ENCODE measurements around the gene FSHR.

GRCh38 chr2:49067971-49068370, 86.3 kb downstream of the FSHR start:
- no peak for TF ChIP-seq CTCF (conservative IDR thresholded peaks at IDR 0.05)
- TF ChIP-seq ZFX (IDR thresholded peaks at IDR 0.05), result no peak
